GM12891 (cell line): ENCODE results near the gene EWSR1.

Experiments
- DNase-seq: peaks from one replicate; pipeline ENCODE4 v3.0.0; 2011; ENCODE audit warnings: low spot score; ENCODE audit not compliant: insufficient read length
- FAIRE-seq: peaks from 2 replicates; lab custom pipeline; 2011; peaks lifted over from hg19 to GRCh38; lab: Jason Lieb, UNC
- PAX5 ChIP-seq: IDR thresholded peaks from 2 replicates; pipeline ENCODE4 v1.6.1; 2011; ENCODE audit warnings: low read length, moderate library complexity, mild to moderate bottlenecking; ENCODE audit not compliant: insufficient read depth, severe bottlenecking
- POLR2A ChIP-seq: IDR thresholded peaks from 2 replicates; pipeline ENCODE4 v1.6.1; 2011; ENCODE audit warnings: low read depth, low read length, control low read depth
- POLR2AphosphoS5 ChIP-seq: IDR thresholded peaks from 2 replicates; pipeline ENCODE4 v1.6.1; 2011; ENCODE audit warnings: low read depth, low read length, control low read depth
- POU2F2 ChIP-seq: IDR thresholded peaks from 2 replicates; pipeline ENCODE4 v1.6.1; 2011; ENCODE audit warnings: low read depth, mild to moderate bottlenecking, control low read depth, low read length, moderate library complexity
- SPI1 ChIP-seq: IDR thresholded peaks from 2 replicates; pipeline ENCODE4 v1.6.1; 2011; ENCODE audit warnings: low read depth, low read length, control low read depth
- TAF1 ChIP-seq: IDR thresholded peaks from 2 replicates; pipeline ENCODE4 v1.6.1; 2011; ENCODE audit warnings: low read depth, low read length, control low read depth

EWSR1 gene

GRCh38 chr22:29260031-29260560, 8.0 kb upstream of the EWSR1 start:
- FAIRE-seq (no peak), DNase-seq (no peak)
- no peak for TF ChIP-seq POLR2AphosphoS5
- TF ChIP-seq POLR2A: no peak
- TF ChIP-seq SPI1: no peak
- no peak for TF ChIP-seq POU2F2
- TF ChIP-seq TAF1: no peak
- no peak for TF ChIP-seq PAX5

- DNase-seq (no peak), FAIRE-seq (no peak)
- peak; percentile 69 for TF ChIP-seq POLR2AphosphoS5
- TF ChIP-seq SPI1: no peak
- no peak for TF ChIP-seq POLR2A
Measured at GRCh38 chr22:29260601-29261315, 7.3 kb upstream of the EWSR1 start.

- no peak for FAIRE-seq
- DNase-seq: no peak
- TF ChIP-seq PAX5 (no peak), POU2F2 (no peak), POLR2A (no peak)
Measured at GRCh38 chr22:29263791-29264276, 4.2 kb upstream of the EWSR1 start.

- no peak for DNase-seq
- TF ChIP-seq TAF1 (no peak), SPI1 (no peak), POLR2A (no peak), POLR2AphosphoS5 (no peak), POU2F2 (no peak), PAX5 (no peak)
- no peak for FAIRE-seq
Measured at GRCh38 chr22:29265305-29265704, 2.8 kb upstream of the EWSR1 start.

- no peak for DNase-seq
- FAIRE-seq: no peak
- TF ChIP-seq TAF1 (no peak), SPI1 (no peak), POLR2A (no peak), POLR2AphosphoS5 (no peak)
Measured at GRCh38 chr22:29265929-29266328, 2.1 kb upstream of the EWSR1 start.

- FAIRE-seq (no peak), DNase-seq (no peak)
- TF ChIP-seq POU2F2 (peak; percentile 46; the same call in 1 of the 2 replicates), TAF1 (no peak)
Measured at GRCh38 chr22:29266564-29267461, 1.3 kb upstream of the EWSR1 start.

- no peak for FAIRE-seq
- no peak for DNase-seq
- TF ChIP-seq POU2F2: no peak
- TF ChIP-seq TAF1: no peak
- TF ChIP-seq PAX5: no peak
- no peak; the same call in 1 of the 2 replicates for TF ChIP-seq POLR2A
Measured at GRCh38 chr22:29267462-29267857, 608 bp upstream of the EWSR1 start.

GRCh38 chr22:29268511-29269229, 602 bp downstream of the EWSR1 start:
- TF ChIP-seq POU2F2: no peak
- TF ChIP-seq POLR2AphosphoS5: peak; percentile 1; the same call in 1 of the 2 replicates
- FAIRE-seq: no peak

GRCh38 chr22:29269230-29269604, 1.1 kb downstream of the EWSR1 start:
- peak; percentile 41 for FAIRE-seq
- DNase-seq: no peak
- TF ChIP-seq SPI1: no peak
- no peak for TF ChIP-seq POLR2AphosphoS5
- no peak for TF ChIP-seq PAX5
- no peak for TF ChIP-seq TAF1
- TF ChIP-seq POU2F2: no peak
- TF ChIP-seq POLR2A: no peak

More at GRCh38 chr22:29268511-29269229, 602 bp downstream of the EWSR1 start:
- no peak for DNase-seq
